NT2/D1 (cell line): ENCODE measurements around the gene PAX2.

Experiments used
- DNase-seq: peaks from one replicate; pipeline ENCODE4 v3.0.0-alpha.2; 2011; ENCODE audit warnings: low read depth, low spot score
- H3K27me3 ChIP-seq: 2 replicates; pipeline ENCODE4 v1.6.0; 2011; ENCODE audit warnings: mild to moderate bottlenecking; ENCODE audit not compliant: insufficient read length, insufficient read depth
- H3K36me3 ChIP-seq: 2 replicates; pipeline ENCODE4 v1.6.1; 2011; ENCODE audit warnings: mild to moderate bottlenecking, low read length, mixed read lengths; ENCODE audit not compliant: insufficient read depth, insufficient read length
- H3K4me1 ChIP-seq: 2 replicates; pipeline ENCODE4 v1.5.1; 2011; ENCODE audit not compliant: insufficient read depth, insufficient read length
- H3K4me3 ChIP-seq: 2 replicates; pipeline ENCODE4 v1.5.1; 2011; ENCODE audit warnings: low read depth; ENCODE audit not compliant: insufficient read length
- H3K9ac ChIP-seq: 2 replicates; pipeline ENCODE4 v1.6.0; 2011; ENCODE audit warnings: low read depth; ENCODE audit not compliant: insufficient read length
- H3K9me3 ChIP-seq: 2 replicates; pipeline ENCODE4 v1.5.1; 2011; ENCODE audit warnings: mild to moderate bottlenecking, low read length; ENCODE audit not compliant: insufficient read depth
- SUZ12 ChIP-seq: IDR thresholded peaks from 2 replicates; pipeline ENCODE4 v1.6.1; 2011; ENCODE audit not compliant: insufficient read length, insufficient read depth; ENCODE audit errors: extremely low read depth
- YY1 ChIP-seq: IDR thresholded peaks from 2 replicates; pipeline ENCODE4 v1.6.1; 2011; ENCODE audit not compliant: insufficient read length, insufficient read depth
- ZNF274 ChIP-seq: IDR thresholded peaks from 2 replicates; pipeline ENCODE4 v1.6.1; 2011; ENCODE audit warnings: mild to moderate bottlenecking, low read depth, low read length

Gene PAX2

DNA sequence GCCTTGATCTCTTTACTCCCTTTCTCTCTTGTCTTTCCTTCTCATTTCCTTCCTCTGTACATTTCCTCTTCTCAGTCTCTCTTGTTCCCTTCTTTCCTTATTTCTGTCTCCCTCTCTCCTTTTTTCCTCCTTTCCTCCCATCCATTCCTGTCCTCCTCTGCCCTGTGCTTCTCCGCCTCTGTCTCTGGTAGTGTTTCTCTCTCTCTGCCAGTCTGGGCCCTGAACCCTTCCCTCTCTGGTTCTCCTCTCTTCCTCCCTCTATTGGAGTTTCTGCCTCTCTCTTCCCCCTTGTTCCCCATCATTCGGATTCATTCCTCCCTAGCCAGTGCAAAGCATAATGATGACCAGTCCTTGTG lies 13.2 kb upstream of the PAX2 start:
- Histone ChIP-seq H3K36me3 (no peaks in the 10 kb centered on the region), H3K9ac (no peak overlapping the region), H3K4me1 (peaks cover 3% of the 10 kb centered on the region), H3K27me3 (peaks cover 99% of the 10 kb centered on the region), H3K4me3 (no peak overlapping the region), H3K9me3 (no peaks in the 10 kb centered on the region)
- TF ChIP-seq SUZ12 (no peak), YY1 (no peak), ZNF274 (no peak)
- DNase-seq = no peak

DNA sequence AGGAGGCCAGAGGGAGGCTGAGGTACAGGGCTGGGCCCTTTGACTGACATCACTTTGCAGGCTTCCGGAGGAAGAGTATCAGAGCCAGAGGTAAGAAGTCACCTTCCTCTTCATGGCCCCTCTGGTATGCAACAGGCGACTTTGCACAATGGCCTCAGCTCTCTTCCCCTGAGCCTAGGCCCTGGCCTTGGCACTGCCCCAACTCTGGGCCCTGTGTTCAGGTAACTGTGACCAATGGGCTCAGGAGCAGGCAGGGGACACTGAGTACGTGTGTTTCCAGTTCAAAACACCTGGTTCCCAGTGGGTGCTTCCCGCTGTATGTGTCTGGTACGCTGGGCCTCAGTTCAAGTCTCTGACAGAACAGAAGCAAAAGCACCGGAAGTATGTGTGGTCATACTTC lies 12.1 kb upstream of the PAX2 start:
- Histone ChIP-seq H3K27me3 (peaks cover 99% of the 10 kb centered on the region), H3K4me1 (peaks cover 3% of the 10 kb centered on the region), H3K4me3 (no peak overlapping the region), H3K9ac (no peak overlapping the region), H3K9me3 (no peaks in the 10 kb centered on the region), H3K36me3 (no peaks in the 10 kb centered on the region)
- no peak for DNase-seq
- TF ChIP-seq ZNF274 = no peak
- TF ChIP-seq YY1 = no peak
- TF ChIP-seq SUZ12 = no peak

DNA sequence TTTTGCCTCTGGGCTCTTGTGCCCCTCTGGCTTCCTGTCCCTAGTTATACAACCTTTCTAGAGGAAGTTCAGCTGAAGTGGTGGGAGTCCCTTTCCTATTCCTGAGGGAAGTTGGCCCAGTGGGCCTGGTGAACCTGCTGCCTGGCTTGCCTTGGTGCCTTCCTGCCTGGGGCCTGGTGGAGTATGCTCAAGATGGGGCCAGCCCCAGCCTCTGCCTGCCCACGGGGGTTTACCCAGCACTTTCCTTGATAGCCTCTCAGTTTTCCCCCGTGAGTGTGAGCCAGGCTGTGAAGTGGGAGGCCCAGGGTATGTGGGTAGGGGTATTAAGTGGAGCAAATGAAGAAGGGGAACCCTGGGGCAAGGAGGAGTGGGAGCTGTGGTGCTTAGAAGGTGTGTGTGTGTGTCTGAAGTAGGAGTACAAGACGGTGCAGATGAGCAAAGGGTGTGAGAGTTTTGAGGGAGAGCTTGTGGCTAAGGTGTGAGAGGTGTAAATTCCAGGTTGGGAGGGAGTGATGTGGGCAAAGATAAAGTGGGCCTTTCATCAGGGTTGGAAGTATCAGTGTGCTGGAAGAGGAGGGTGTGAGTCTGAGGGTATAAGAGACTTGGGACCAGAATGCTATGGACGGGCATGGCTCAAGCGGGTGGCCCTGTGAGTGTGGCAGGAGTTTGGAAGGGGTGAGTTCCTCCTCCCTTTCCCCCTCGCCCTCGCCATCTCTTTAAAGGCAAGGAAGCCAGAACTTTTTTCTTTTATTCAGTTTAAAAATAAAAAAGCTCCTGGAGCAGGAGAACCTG lies 10.9 kb upstream of the PAX2 start:
- peaks cover 100% of the 10 kb centered on the region for H3K27me3 ChIP-seq
- no peak for DNase-seq
- no peaks in the 10 kb centered on the region for H3K9me3 ChIP-seq
- no peaks in the 10 kb centered on the region for H3K36me3 ChIP-seq
- H3K4me1 ChIP-seq = no peaks in the 10 kb centered on the region
- H3K9ac ChIP-seq = no peak overlapping the region
- TF ChIP-seq SUZ12 (no peak), YY1 (no peak), ZNF274 (no peak)
- H3K4me3 ChIP-seq = no peak overlapping the region

DNA sequence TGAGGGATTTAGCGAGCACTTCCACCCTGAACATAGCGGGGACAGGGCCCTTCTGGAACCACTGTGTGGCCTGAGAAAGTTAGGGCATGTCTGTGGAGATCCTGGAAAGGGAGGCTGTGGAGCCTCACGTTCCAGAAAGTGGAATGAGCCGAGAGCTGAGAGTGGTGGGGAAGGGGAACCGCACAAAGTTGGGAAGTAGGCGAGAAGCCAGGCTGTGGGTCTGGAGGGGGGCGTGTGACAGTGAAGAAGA lies 10.4 kb upstream of the PAX2 start:
- no peaks in the 10 kb centered on the region for H3K36me3 ChIP-seq
- no peak for DNase-seq
- no peak for TF ChIP-seq ZNF274
- TF ChIP-seq YY1 = no peak
- TF ChIP-seq SUZ12 = no peak
- H3K4me3 ChIP-seq = no peak overlapping the region
- H3K9me3 ChIP-seq = no peaks in the 10 kb centered on the region
- no peak overlapping the region for H3K9ac ChIP-seq
- H3K4me1 ChIP-seq = no peaks in the 10 kb centered on the region
- H3K27me3 ChIP-seq = peaks cover 100% of the 10 kb centered on the region

DNA sequence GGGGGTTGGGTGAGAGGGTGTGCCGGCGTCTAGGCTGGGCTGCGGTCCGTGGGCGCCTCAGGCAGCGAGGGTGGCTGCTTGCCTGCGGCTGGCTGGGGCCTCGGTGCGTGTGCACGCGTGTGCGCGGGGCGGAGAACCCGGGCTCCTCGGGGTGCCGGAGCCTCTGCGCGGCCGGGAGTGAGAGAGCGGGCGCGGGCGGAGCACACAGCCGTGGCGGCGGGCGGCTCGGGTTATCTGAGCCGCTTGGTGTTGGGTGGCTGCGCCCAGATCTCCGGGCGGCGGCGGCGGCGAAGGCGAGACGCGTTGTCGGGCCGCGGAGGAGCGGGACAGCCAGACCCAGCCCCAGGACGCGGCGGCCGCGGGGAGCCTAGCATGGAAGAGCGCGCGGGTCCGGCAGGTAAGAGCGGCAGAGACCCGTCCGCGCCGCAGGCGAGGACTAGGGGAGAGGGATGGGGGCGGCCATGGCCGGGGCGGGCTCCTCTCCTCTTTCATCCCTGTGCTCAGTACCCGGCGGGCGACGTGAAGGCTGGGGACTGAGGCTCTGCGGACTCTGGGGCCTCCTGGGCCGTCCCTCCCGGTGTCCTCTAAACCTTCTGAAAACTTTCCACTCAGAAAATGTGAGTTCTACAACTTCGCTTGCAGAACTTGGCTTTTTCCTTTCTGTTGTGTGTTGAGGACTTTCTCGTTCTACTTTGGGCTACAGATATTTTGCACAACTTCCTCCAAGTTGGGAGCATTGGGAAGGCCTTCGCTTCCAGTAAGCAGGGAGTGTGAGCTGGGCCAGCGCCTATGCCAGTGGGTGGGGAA lies 9.8 kb upstream of the PAX2 start:
- H3K9me3 ChIP-seq = no peaks in the 10 kb centered on the region
- no peaks in the 10 kb centered on the region for H3K36me3 ChIP-seq
- no peak overlapping the region for H3K4me3 ChIP-seq
- DNase-seq = no peak
- peaks cover 100% of the 10 kb centered on the region for H3K27me3 ChIP-seq
- no peak for TF ChIP-seq ZNF274
- TF ChIP-seq SUZ12 = peak; percentile 52
- TF ChIP-seq YY1 = no peak
- no peak overlapping the region for H3K9ac ChIP-seq
- H3K4me1 ChIP-seq = no peaks in the 10 kb centered on the region

DNA sequence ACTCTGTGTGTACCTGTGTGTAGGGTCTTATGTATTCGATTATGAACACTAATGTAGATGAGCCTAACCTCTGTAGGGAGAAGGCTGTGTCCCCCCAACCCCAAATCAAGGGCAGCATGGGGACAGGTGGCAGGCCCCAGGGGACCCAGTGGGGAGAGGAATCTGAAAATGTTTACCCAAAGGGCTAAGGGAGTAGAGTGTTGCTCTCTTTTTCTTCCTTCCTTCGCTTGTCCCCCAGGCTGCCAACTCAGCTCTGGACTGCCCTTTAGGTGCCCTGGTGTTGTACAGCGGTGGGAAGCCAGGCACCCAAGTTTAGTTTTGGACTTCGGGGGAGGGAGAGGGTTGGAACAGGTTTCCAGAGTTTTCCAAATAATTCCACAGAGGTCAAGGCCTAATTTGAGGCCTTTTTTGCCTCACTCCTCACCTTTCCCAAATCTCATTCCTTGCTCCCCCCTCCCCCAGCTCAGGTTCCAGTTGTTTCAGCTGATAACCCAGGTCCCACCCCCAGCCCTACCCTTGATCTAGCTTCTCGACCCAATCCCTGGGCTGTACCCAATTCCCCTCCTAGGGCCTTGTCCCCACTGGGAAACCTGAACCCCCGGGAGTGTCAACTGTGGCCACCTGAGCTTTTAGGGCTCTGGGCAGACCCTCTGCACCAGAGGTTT lies 9.1 kb upstream of the PAX2 start:
- peaks cover 100% of the 10 kb centered on the region for H3K27me3 ChIP-seq
- no peaks in the 10 kb centered on the region for H3K36me3 ChIP-seq
- no peaks in the 10 kb centered on the region for H3K9me3 ChIP-seq
- no peaks in the 10 kb centered on the region for H3K4me1 ChIP-seq
- H3K4me3 ChIP-seq = no peak overlapping the region
- H3K9ac ChIP-seq = no peak overlapping the region
- no peak for DNase-seq
- TF ChIP-seq YY1 = no peak
- TF ChIP-seq ZNF274 = no peak
- no peak for TF ChIP-seq SUZ12

DNA sequence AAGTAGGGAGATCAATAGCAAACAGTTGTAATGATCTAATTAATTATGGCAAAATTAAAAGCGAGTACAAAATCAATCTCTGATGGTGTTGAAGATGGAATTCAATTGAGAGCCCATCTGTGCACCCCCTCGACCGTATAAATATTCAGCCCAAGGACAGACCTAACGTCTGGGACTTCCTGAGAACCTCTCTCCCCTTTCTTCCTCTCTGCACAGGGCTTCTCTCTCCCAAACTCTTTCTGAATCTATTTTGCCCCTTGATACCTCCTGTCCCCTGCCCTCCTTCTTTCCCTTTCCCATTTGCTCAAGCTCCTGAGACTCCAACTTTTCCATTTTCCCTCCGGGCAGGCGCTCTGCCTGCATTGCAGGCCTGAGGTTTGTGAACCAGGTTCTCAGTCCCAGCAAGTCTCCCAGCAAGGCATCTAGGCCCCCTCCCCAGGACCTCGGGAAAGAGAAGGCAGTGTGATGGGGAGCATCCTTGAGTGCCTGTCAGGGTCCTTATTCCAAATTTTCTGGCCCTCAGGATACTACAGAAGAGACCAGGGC lies 8.5 kb upstream of the PAX2 start:
- no peak overlapping the region for H3K9ac ChIP-seq
- TF ChIP-seq ZNF274 (no peak), SUZ12 (no peak), YY1 (no peak)
- no peak overlapping the region for H3K4me3 ChIP-seq
- DNase-seq = no peak
- no peaks in the 10 kb centered on the region for H3K36me3 ChIP-seq
- no peaks in the 10 kb centered on the region for H3K4me1 ChIP-seq
- no peaks in the 10 kb centered on the region for H3K9me3 ChIP-seq
- peaks cover 100% of the 10 kb centered on the region for H3K27me3 ChIP-seq
